ENCODE results near the gene PDE4B. TPM values are rescaled to one million over a fixed set of nuclear protein-coding genes. Genes with fewer than 3 reads are reported as not detected.

PDE4B gene
- total and polyA plus RNA-seq, 9 of the 15 experiments (the other 6 are each of a cell fraction or from before 2014, with no cell fraction given) = 0.09 TPM; not detected in 8

DNA sequence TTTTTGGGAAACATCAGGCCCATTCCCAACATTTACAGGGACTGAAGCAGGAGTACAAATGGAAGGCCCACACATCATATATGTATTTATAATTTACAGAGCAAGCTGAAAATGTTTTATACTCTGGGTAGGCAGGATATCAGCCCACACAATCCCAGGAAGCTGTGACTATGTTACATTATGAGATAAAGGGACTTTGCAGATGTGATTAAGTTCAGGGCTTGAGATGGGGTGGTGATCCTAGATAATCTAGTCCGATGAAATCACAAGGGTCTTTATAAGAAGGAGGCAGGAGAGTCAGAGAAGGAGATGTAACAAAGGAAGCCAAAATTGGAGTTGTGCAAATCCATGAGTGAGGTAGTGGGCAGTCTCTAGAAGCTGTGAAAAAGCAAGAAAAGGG, 160.5 kb downstream of the PDE4B start:
- intact Hi-C loops (cut with micrococcal nuclease) = loop anchor here (10.0 kb wide), 2 partner anchors 518 to 718 kb away; no protein-coding TSS in a partner anchor
- Histone ChIP-seq H4K20me1 (replicated peaks; ENCODE audit: control insufficient read depth, insufficient read depth, low read length) (no peaks in the 10 kb centered on the region), H3K4me3 (no peak overlapping the region), H3K27ac (ENCODE audit: extremely low read depth, low read depth, low read length) (no peak overlapping the region; the same call in 2 of the 3 replicates), H3K4me1 (replicated peaks in 1 of 2; ENCODE audit: control insufficient read depth in 2 of 2, insufficient read depth in 2 of 2, low read length in 2 of 2) (peaks cover 0 to 10% of the 10 kb centered on the region in 2 experiments; a peak in 2 of 5 replicates), H3K79me2 (ENCODE audit: control insufficient read depth, insufficient read depth, low read length) (no peaks in the 10 kb centered on the region), H3K27me3 (ENCODE audit: control insufficient read depth in 2 of 2, insufficient read depth in 2 of 2, low read length in 2 of 2) (no peaks in the 10 kb centered on the region), H3K4me2 (ENCODE audit: insufficient read depth, low read length) (no peak overlapping the region), H3K9ac (ENCODE audit: insufficient read depth in 1 of 2, low read depth in 2 of 2, low read length in 2 of 2) (no peak overlapping the region), H3K9me1 (ENCODE audit: control insufficient read depth, insufficient read depth, low read length) (no peaks in the 10 kb centered on the region), H3K36me3 (ENCODE audit: control insufficient read depth, insufficient read depth, low read length) (no peaks in the 10 kb centered on the region), H2AFZ (ENCODE audit: low read depth, low read length) (no peak overlapping the region), H3K9me3 (replicated peaks; ENCODE audit: control insufficient read depth, insufficient read depth, low read depth, low read length) (no peaks in the 10 kb centered on the region)
- 8% methylated on average over 1 of the region's 1 CpG for WGBS (ENCODE audit: insufficient coverage, low coverage, missing lambda C conversion rate)
- CTCF ChIA-PET (ENCODE audit: low intra/inter-chr PET ratio) = no interaction called here
- in situ Hi-C loops (cut with MboI) = loop anchor here (5.0 to 25.0 kb wide), 3 partner anchors 236 to 509 kb away; no protein-coding TSS in a partner anchor
- DNase-seq (ENCODE audit: extremely low read depth in 1 of 4, low spot score in 3 of 4) (no peak), FAIRE-seq (no peak), ATAC-seq (no peak)
- BruUV-seq (replicated peaks) = no TSS peak
- TF ChIP-seq SETDB1 (IDR thresholded peaks at IDR 0.05; ENCODE audit: low read length) (no peak), MTA2 (IDR thresholded peaks at IDR 0.05; ENCODE audit: low read depth) (no peak), MYNN (IDR thresholded peaks at IDR 0.05) (no peak), MYNN (CRISPR knock-in tag; IDR thresholded peaks at IDR 0.05) (no peak), SAFB (IDR thresholded peaks at IDR 0.05; ENCODE audit: borderline replicate concordance, low read depth, low read length) (no peak), ZNF316 (IDR thresholded peaks at IDR 0.05) (no peak), WHSC1 (IDR thresholded peaks at IDR 0.05; ENCODE audit: low read length) (no peak), ZNF282 (CRISPR knock-in tag; IDR thresholded peaks at IDR 0.05) (no peak)
- POLR2A ChIA-PET = no interaction called here

DNA sequence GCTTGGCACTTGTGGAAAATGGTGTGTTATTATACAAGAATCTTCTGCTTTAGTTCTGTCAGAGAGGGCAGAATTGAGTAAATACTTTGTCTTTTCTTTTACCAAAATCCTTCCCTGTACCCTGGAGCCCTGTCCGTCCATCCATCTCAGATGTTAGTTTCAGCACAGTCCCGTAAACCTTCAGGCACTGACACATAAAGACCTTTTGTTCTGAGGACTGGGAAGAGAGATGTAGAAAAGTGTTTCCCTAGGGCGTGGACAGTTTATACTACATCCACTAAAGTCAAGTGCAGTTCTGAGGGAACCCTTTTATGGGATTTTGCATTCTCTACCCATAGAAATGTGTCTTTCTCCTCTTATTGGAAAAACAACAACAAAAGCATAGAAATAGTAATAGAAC, 162.4 kb downstream of the PDE4B start:
- no peak for ATAC-seq
- BruUV-seq (replicated peaks) = no TSS peak
- FAIRE-seq = no peak
- no peak for TF ChIP-seq MXI1 (IDR thresholded peaks at IDR 0.05; ENCODE audit: low read depth, low read length)
- no peak for TF ChIP-seq FOXK2 (conservative IDR thresholded peaks at IDR 0.05 in 1 of 2, IDR thresholded peaks at IDR 0.05 in 1 of 2; ENCODE audit: low read depth in 2 of 2)
- TF ChIP-seq CCNT2 (IDR thresholded peaks at IDR 0.05; ENCODE audit: borderline replicate concordance, extremely low read depth, insufficient read length, low read depth, low read length) = no peak
- no peak for TF ChIP-seq OTX1 (CRISPR knock-in tag; IDR thresholded peaks at IDR 0.05)
- no peak for TF ChIP-seq ZSCAN32 (CRISPR knock-in tag; IDR thresholded peaks at IDR 0.05)
- TF ChIP-seq TBL1XR1 (IDR thresholded peaks at IDR 0.05; ENCODE audit: low read length in 2 of 2) = no peak
- TF ChIP-seq CC2D1A (IDR thresholded peaks at IDR 0.05) = no peak
- no peak for TF ChIP-seq BMI1 (IDR thresholded peaks at IDR 0.05; ENCODE audit: low read length)
- no peak for TF ChIP-seq NR1H2 (CRISPR knock-in tag; IDR thresholded peaks at IDR 0.05)
- TF ChIP-seq NFE2L1 (tag; IDR thresholded peaks at IDR 0.05; ENCODE audit: borderline replicate concordance, low read depth) = no peak
- TF ChIP-seq ELF4 (CRISPR knock-in tag; IDR thresholded peaks at IDR 0.05) = no peak
- TF ChIP-seq CBX5 (IDR thresholded peaks at IDR 0.05; ENCODE audit: borderline replicate concordance, low read depth) = no peak
- no peak for TF ChIP-seq KDM1A (IDR thresholded peaks at IDR 0.05)

More for the DNA sequence above, 162.4 kb downstream of the PDE4B start:
- no peak overlapping the region for H3K27ac ChIP-seq (ENCODE audit: extremely low read depth, low read depth, low read length)
- CTCF ChIA-PET (ENCODE audit: low intra/inter-chr PET ratio) = no interaction called here
- intact Hi-C loops (cut with micrococcal nuclease) (loop anchor here (5.0 to 10.0 kb wide), 3 partner anchors 520 to 720 kb away; no protein-coding TSS in a partner anchor), in situ Hi-C loops (cut with MboI) (loop anchor here (25.0 kb wide), 1 partner anchor 507 kb away; no protein-coding TSS in a partner anchor)
- DNase-seq (ENCODE audit: extremely low read depth in 1 of 4, low spot score in 3 of 4) = no peak
- no peak overlapping the region for H2AFZ ChIP-seq (ENCODE audit: low read depth, low read length)
- no peak overlapping the region for H3K4me3 ChIP-seq
- H3K36me3 ChIP-seq (ENCODE audit: control insufficient read depth, insufficient read depth, low read length) = no peaks in the 10 kb centered on the region
- peaks cover 0 to 6% of the 10 kb centered on the region in 2 experiments; a peak in 2 of 5 replicates for H3K4me1 ChIP-seq (replicated peaks in 1 of 2; ENCODE audit: control insufficient read depth in 2 of 2, insufficient read depth in 2 of 2, low read length in 2 of 2)
- whole genome bisulfite sequencing (ENCODE audit: insufficient coverage, low coverage, missing lambda C conversion rate) = 8% methylated on average over 3 of the region's 3 CpGs
- POLR2A ChIA-PET = no interaction called here
- no peak overlapping the region for H3K9ac ChIP-seq (ENCODE audit: insufficient read depth in 1 of 2, low read depth in 2 of 2, low read length in 2 of 2)
- H3K27me3 ChIP-seq (ENCODE audit: control insufficient read depth in 2 of 2, insufficient read depth in 2 of 2, low read length in 2 of 2) = no peaks in the 10 kb centered on the region
- H3K79me2 ChIP-seq (ENCODE audit: control insufficient read depth, insufficient read depth, low read length) = no peaks in the 10 kb centered on the region
- H3K9me3 ChIP-seq (replicated peaks; ENCODE audit: control insufficient read depth, insufficient read depth, low read depth, low read length) = no peaks in the 10 kb centered on the region
- H3K4me2 ChIP-seq (ENCODE audit: insufficient read depth, low read length) = no peak overlapping the region
- no peaks in the 10 kb centered on the region for H4K20me1 ChIP-seq (replicated peaks; ENCODE audit: control insufficient read depth, insufficient read depth, low read length)
- H3K9me1 ChIP-seq (ENCODE audit: control insufficient read depth, insufficient read depth, low read length) = no peaks in the 10 kb centered on the region
